Eye (tissue), 1 donor: ENCODE data around the gene PLET1.

ENCODE experiments used
- DNase-seq: peaks from one replicate; pipeline ENCODE4 v3.0.0-alpha.2; 2015

The PLET1 gene

DNA sequence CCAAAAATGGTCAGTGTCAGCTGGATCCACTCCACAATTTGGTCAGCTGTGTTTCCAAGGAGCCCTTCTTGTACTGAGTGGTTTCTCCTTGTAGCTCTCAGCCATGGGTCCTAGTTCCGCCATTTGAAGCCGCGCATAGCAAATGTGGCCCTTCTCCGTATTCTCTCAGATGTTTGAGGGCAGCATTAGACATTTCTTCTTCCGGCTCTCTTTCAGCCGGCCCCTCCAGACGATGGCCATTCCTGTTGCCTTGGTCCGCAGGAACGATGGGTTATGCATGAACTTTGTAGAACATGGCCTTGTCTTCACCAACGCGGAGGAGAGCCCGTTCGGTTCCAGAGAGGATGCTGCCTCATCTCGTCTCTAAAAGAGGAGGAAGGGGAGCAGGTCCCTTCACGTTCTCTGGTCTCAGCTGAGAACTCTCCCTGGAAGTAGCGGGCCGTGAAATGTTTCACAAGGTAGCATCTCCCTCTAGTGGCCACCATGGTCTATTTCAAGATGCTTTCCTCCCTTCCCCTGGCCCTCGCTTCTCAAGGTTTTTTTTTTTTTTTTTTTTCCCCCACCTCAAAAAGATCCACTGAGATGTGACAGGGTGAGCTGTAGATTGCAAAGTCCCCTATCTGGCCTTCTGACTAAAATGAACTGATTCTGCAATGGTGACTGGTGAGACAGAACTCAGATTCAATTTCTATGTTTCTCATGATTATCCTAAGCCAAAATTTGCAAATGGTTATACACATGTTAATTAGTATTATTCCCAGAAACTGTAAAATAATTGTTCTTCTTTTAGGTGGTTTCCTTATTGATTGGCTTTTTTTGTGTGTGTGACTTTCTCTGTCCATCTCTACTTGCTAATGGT lies 19.8 kb upstream of the PLET1 start:
- peak; percentile 93 for DNase-seq

DNA sequence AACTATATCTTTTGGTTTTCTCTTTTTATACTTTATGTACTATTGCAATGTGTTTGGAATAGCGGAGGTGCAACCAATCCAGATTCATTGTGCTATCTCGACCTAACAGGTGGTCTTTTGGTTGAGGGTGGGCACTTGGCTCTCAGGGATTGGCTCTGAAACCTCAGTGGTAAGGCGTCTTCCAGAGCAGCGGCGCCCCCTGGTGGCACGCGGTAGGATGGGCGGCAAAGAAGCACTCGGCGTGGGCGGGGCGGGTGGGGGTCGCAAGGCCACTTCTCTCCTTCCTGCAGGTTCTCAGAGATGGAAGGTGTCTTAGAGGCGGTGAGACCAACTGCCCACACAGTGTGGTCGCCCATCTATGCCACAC lies 19.2 kb upstream of the PLET1 start:
- DNase-seq: peak; percentile 82

DNA sequence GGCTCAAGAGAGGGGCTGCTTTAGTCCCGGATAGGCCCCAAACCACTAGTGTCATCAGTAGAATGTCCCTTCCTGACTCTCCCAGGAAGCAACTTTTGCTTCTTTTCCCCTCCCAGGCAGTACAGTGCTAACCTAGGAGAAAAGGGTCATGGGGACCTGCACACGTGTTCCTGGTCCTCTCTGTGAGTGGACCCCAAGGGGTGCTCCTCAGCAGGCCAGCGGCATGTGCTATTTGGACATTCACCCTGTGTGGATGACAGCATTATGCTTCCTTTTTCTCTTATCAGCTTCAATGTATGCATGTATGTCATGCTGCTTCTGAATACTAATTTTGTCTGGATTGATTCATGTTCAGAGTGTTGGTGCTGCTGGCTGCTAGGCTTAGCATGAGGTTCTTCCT lies 18.1 kb upstream of the PLET1 start:
- no peak for DNase-seq

DNA sequence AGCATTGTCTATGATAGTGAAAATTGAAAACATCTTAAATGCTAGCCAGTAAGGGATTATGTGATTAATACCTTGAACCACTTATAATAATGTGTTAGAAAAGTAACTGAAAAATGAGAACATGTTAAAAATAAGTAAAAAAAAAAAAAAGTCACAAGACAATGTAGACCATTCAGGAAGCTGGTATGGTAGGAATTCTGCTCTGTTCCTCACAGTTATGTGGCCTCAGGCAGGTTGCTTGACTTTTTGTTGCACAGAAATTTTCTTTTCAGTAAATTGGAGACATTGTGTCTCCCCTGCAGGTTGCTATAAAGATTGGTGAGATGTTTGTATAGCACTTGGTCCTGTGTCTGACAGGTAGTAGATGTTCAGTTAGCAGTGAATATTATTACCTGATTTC lies 17.3 kb upstream of the PLET1 start:
- DNase-seq: no peak

DNA sequence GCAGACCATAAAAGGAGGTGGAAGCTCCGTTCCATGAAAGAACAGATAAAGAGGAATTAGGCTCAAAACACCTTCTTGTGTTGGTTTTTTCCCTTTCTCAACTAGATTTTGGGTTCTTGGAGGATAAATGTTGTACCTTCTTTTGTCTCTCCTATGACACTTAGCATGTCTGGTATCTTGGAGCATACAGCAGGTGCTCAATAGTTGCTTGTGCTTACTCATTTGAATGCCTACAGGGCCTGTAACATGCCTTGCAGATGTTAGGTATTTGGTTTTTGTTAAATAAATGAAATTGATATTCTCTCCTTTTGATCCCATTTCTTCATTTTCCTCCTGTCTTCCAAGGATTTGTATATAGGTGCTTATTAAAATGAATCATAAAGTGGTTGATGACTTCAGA lies 16.4 kb upstream of the PLET1 start:
- DNase-seq: no peak

GRCh38 chr11:112274007-112274783 lies 13.5 kb upstream of the PLET1 start:
- DNase-seq: no peak

DNA sequence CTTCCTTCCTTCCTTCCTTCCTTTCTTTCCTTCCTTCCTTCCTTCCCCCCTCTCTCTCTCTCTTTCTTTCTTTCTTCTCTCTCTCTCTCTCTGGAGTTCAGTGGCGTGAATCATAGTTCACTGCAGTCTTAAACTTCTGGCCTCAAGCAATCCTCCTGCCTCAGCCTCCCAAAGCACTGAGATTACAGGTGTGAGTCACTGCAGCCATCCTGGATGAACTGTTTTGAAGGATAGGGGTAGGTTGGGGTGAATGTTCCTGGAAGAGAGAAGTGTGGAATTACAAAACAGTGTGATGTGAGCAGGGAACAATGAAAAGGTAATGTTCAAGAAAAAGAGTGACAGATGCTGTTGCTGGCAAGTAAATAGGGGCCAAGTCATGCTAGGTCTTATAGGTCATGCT lies 12.4 kb upstream of the PLET1 start:
- DNase-seq: no peak

DNA sequence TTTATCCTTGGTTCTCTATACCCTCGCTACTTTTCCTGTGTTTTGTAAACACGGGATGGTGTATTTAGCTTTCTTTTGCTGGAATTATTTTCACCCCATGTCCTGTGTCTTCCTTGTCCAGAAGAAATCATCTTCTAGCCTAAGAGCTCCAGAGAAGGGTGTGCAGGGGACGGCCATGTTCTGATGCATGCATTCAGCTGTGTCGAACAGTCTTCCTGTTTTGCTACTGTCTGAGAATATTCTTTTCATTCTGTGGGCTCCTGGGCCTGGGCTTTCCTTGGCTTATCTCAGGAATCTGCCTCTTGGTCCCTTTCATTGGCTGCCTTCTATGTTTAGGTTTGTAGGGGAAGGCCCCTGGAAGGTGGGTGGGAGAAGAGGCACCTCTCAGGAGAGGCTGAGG lies 10.6 kb upstream of the PLET1 start:
- no peak for DNase-seq

- DNase-seq: no peak
These were observed 10.0 kb upstream of the PLET1 start for GRCh38 chr11:112270551-112271180.

GRCh38 chr11:112269139-112269538 lies 8.5 kb upstream of the PLET1 start:
- no peak for DNase-seq

GRCh38 chr11:112268406-112268805 lies 7.7 kb upstream of the PLET1 start:
- no peak for DNase-seq

GRCh38 chr11:112267188-112267591 lies 6.5 kb upstream of the PLET1 start:
- DNase-seq: no peak

DNA sequence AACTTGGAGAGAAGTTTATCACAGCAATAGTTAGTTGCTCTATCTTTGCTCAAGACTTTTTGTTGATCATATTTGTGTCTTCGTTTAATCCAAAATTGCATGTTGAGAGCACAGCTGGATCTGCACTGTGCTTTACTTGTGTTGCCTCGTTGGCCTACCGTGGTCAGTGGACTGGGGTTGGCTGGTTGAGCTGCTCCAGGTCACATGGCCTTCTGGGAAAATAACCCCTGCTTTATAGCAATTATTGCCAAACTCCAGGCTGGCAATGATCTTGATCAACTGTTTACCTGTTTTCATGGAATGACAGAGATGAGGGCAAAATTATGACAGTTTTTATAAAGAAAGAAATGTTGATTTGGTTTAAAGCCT lies 5.7 kb upstream of the PLET1 start:
- no peak for DNase-seq

GRCh38 chr11:112265659-112266409 lies 5.2 kb upstream of the PLET1 start:
- no peak for DNase-seq

DNA sequence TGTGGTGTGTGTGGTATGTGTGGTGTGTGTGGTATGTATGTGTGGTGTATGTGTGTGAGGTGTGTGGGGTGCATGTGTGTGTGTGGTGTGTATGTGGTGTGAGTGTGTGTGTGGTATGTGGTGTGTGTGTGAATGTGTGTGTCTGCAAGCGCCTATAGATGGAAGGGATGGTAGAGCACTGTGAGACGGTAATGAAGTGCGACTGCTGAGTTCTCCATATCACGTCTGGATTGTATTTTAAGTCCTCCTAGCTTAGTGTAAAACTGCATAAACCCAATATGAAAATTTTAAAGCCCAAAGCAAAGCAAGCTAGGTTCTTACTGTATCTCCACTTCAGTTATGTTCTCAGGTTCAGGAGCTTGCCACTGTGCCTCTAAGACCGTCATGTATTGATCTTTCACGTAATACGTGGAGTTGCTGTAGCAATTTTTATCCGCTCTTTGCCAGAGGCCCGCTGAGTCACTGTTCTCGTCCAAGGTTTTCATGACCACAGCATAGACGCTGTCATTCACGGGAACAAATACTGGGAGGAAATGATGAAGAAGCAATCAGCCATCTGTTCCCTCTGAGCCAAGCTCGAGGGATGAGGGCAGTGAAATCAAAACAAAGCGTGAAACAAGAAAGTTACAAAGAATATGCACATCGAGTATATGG lies 5.5 kb downstream of the PLET1 start:
- DNase-seq: peak; percentile 73

DNA sequence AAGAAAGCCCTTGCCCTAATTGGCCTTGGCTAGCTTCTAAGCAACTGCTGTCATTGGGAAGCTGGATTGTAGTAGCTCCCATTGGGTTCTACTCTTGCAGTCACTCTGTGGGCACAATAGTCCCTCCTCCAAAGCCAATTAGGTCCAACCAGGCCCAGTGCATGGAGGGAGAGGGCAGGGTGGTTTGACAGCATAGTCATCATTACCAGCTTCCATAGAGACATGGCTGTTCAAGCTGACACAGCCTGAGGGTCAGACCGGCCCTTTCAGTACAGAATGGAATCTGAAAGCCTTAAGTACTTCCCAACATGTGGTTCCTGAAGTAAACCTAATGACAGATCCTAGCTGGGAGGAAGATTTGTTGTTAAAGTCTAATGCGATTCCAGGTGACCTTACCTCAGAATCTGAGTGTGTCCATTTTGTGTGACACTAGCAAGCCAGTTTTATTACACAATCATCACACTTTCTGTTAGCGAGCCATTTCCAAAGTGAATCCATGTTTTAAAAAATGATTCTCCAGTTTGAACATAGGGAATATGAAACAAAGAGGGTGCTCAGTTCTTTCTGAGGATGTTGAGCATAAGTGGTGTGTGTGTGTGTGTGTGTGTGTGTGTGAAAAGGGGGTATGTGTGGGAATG lies 6.9 kb downstream of the PLET1 start:
- DNase-seq: no peak

DNA sequence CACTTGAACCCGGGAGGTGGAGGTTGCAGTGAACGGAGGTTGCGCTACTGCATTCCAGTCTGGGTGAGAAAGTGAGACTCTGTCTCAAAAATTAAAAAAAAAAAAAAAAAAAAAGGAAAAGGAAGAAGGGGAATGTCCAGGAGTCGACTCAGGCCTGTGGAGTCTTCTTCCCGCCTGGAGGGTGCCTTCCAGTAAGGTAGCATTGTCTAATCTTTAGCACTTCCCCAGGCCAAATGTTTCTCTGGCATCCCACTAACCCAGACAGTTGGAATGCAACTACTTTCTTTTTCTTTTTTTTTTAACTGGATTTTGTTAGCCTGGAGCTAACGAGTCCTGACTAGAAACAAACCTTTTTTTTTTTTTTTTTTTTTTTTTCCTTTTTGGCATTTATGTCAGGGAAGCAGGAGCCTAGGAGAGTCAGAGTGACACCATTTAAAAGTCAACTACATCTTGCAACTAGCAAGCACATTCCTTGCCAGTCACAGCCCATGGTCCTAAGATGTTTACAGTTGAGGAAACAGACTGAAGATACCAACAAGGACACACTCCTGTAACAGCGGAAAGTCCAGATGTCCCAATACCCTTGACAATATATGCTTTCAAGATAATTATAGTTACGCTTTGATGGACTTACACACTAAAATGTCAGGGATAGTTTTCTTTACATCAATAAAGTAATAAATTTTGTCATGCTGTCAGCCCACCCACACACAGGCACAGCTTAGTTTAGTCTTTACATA lies 10.6 kb downstream of the PLET1 start:
- peak; percentile 53 for DNase-seq

DNA sequence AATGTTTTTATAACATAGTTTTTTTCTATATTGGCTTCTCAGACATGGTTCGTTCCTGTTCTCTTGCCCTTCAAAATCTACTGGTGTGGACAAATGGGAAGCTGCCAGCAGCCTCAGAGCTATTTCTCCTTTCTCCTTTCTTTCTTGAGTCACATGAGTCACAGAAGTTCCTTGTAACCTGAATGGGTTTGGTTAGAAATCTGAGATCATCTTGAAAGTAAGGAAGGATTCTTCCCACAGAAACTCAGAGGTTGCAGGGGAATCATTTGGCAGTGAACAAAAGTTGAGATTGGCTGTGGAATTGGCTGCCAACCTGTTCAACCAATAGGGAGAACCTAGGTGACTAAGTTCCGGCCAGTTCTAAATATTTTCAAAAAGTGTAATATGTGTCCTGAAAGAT lies 12.5 kb downstream of the PLET1 start:
- no peak for DNase-seq

DNA sequence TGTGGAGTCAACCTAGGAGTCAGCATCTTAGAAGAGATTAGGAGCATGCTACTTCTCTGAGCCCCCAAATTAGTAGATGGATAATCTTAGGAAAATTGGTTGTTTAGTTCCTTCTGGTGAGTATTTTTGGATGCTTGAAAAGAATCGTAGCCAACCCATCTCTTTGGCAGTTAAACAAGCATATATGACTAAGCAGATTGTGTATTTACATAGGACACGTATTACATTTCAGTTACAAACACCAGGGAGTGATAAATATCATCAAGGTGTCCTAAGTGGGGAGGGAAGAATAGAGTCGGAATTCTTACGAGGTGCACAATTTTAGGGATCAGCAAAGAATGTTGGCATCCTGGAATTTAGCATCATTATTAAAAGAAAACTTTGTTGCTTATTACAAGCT lies 13.5 kb downstream of the PLET1 start:
- DNase-seq: no peak

- no peak for DNase-seq
These were observed 19.2 kb downstream of the PLET1 start for GRCh38 chr11:112241486-112241885.

GRCh38 chr11:112238041-112238440 lies 22.6 kb downstream of the PLET1 start:
- DNase-seq: no peak
